ENCODE results near the gene TMEM243. TPM values are rescaled to one million over a fixed set of nuclear protein-coding genes. Genes with fewer than 3 reads are reported as not detected.
A peak's percentile ranks its signal among the peaks of the same experiment; 100 is the strongest.
"Not testable (repeated sequence)": the region's sequence is repeated elsewhere in the genome, so short reads cannot be mapped to it uniquely, and the experiment has no call there.

The TMEM243 gene
- 38.4 and 69.3 TPM in 2 replicates for total RNA-seq (2014; rRNA removed; shearing (Covaris generic))

- peak; percentile 80 for DNase-seq (ENCODE audit: low read depth)
Measured at GRCh38 chr7:87219545-87220025, at the start of gene TMEM243. Gene TMEM243, minus strand, starts transcription at chr7:87219732. Its CDS starts 229 bp downstream, at chr7:87219503.

GRCh38 chr7:87267239-87267900 is 47.8 kb upstream of the TMEM243 start:
- no peak for DNase-seq (ENCODE audit: low read depth)

- DNase-seq (ENCODE audit: low read depth), result no peak
Measured at GRCh38 chr7:87263537-87263936, 44.0 kb upstream of the TMEM243 start.

GRCh38 chr7:87253589-87254087 is 34.1 kb upstream of the TMEM243 start:
- DNase-seq (ENCODE audit: low read depth), result no peak

GRCh38 chr7:87245671-87246070 is 26.1 kb upstream of the TMEM243 start:
- DNase-seq (ENCODE audit: low read depth), result not testable (repeated sequence)

- DNase-seq (ENCODE audit: low read depth), result not testable (repeated sequence)
Measured at GRCh38 chr7:87238464-87239051, 19.0 kb upstream of the TMEM243 start.

GRCh38 chr7:87234949-87235348 is 15.4 kb upstream of the TMEM243 start:
- no peak for DNase-seq (ENCODE audit: low read depth)

- DNase-seq (ENCODE audit: low read depth), result no peak
Measured at GRCh38 chr7:87231711-87232110, 12.2 kb upstream of the TMEM243 start.

- DNase-seq (ENCODE audit: low read depth), result no peak
Measured at GRCh38 chr7:87231258-87231657, 11.7 kb upstream of the TMEM243 start.

GRCh38 chr7:87226495-87226894 is 7.0 kb upstream of the TMEM243 start:
- DNase-seq (ENCODE audit: low read depth), result no peak

GRCh38 chr7:87225696-87226095 is 6.2 kb upstream of the TMEM243 start:
- DNase-seq (ENCODE audit: low read depth), result peak; percentile 17

- DNase-seq (ENCODE audit: low read depth), result peak; percentile 17
Measured at GRCh38 chr7:87223666-87224065, 4.1 kb upstream of the TMEM243 start.

GRCh38 chr7:87220734-87221215 is 1.2 kb upstream of the TMEM243 start:
- DNase-seq (ENCODE audit: low read depth), result peak; percentile 14

GRCh38 chr7:87220026-87220733 is 648 bp upstream of the TMEM243 start:
- DNase-seq (ENCODE audit: low read depth), result peak; percentile 88

GRCh38 chr7:87218796-87219544 is 562 bp downstream of the TMEM243 start:
- peak; percentile 37 for DNase-seq (ENCODE audit: low read depth)

GRCh38 chr7:87217983-87218653 is 1.4 kb downstream of the TMEM243 start:
- DNase-seq (ENCODE audit: low read depth), result no peak

GRCh38 chr7:87216701-87217508 is 2.6 kb downstream of the TMEM243 start:
- DNase-seq (ENCODE audit: low read depth), result no peak

GRCh38 chr7:87215046-87215445 is 4.5 kb downstream of the TMEM243 start:
- no peak for DNase-seq (ENCODE audit: low read depth)

GRCh38 chr7:87213811-87214210 is 5.7 kb downstream of the TMEM243 start:
- no peak for DNase-seq (ENCODE audit: low read depth)

- no peak for DNase-seq (ENCODE audit: low read depth)
Measured at GRCh38 chr7:87213252-87213651, 6.3 kb downstream of the TMEM243 start.
